Neuron (in vitro differentiated cells): Measurements from ENCODE around the gene TTC21A.
"Not testable (repeated sequence)": the region's sequence is repeated elsewhere in the genome, so short reads cannot be mapped to it uniquely, and the experiment has no call there.

Experiments
- H2AFZ ChIP-seq: one replicate; pipeline ENCODE4 v1.6.1; 2013; ENCODE audit warnings: low read depth, mild to moderate bottlenecking, inconsistent platforms, low read length, moderate library complexity
- H3K27me3 ChIP-seq: one replicate; pipeline ENCODE4 v1.6.1; 2013; ENCODE audit warnings: low read length; ENCODE audit not compliant: insufficient read depth
- H3K36me3 ChIP-seq: one replicate; pipeline ENCODE4 v1.6.1; 2013; ENCODE audit warnings: low read length; ENCODE audit not compliant: insufficient read depth
- H3K4me1 ChIP-seq: one replicate; pipeline ENCODE4 v1.6.1; 2013; ENCODE audit warnings: low read length; ENCODE audit not compliant: insufficient read depth
- H3K4me3 ChIP-seq: 2 replicates; pipeline ENCODE4 v1.5.1; 2013; ENCODE audit warnings: mild to moderate bottlenecking, low read length, moderate library complexity
- H3K9me3 ChIP-seq: one replicate; pipeline ENCODE4 v1.6.1; 2013; ENCODE audit warnings: low read length

Gene TTC21A

GRCh38 chr3:39107388-39108199 lies at the start of gene TTC21A, which contains the start of gene GORASP1:
Gene TTC21A (plus strand): TSS chr3:39107680. CDS start chr3:39107838, 158 bp downstream.
Gene GORASP1 (minus strand): TSS chr3:39107627. CDS start chr3:39107541, 86 bp downstream.
- no peaks in the 10 kb centered on the region for H3K27me3 ChIP-seq
- no peaks in the 10 kb centered on the region for H3K9me3 ChIP-seq
- H3K4me1 ChIP-seq: peaks cover 14% of the 10 kb centered on the region
- peak within 1 kb of the TSS; percentile 75 for H3K4me3 ChIP-seq
- H2AFZ ChIP-seq: peak within 1 kb of the TSS; percentile 87
- H3K36me3 ChIP-seq: no peaks in the 10 kb centered on the region

- not testable (repeated sequence) for H3K4me1 ChIP-seq, H3K36me3 ChIP-seq, H2AFZ ChIP-seq, H3K4me3 ChIP-seq, H3K27me3 ChIP-seq, H3K9me3 ChIP-seq
These were observed 46.3 kb upstream of the TTC21A start for GRCh38 chr3:39061228-39061627.

GRCh38 chr3:39062180-39062579 lies 45.3 kb upstream of the TTC21A start:
- no peaks in the 10 kb centered on the region for H3K4me1 ChIP-seq
- H3K27me3 ChIP-seq: no peaks in the 10 kb centered on the region
- H3K36me3 ChIP-seq: peaks cover 13% of the 10 kb centered on the region
- H2AFZ ChIP-seq: no peak overlapping the region
- H3K4me3 ChIP-seq: no peak overlapping the region
- H3K9me3 ChIP-seq: no peaks in the 10 kb centered on the region

- H2AFZ ChIP-seq: no peak overlapping the region
- peaks cover 22% of the 10 kb centered on the region for H3K36me3 ChIP-seq
- H3K9me3 ChIP-seq: no peaks in the 10 kb centered on the region
- no peaks in the 10 kb centered on the region for H3K4me1 ChIP-seq
- H3K4me3 ChIP-seq: no peak overlapping the region
- H3K27me3 ChIP-seq: no peaks in the 10 kb centered on the region
These were observed 44.3 kb upstream of the TTC21A start for GRCh38 chr3:39063143-39063542.

GRCh38 chr3:39064646-39065045 lies 42.8 kb upstream of the TTC21A start:
- H2AFZ ChIP-seq: no peak overlapping the region
- H3K36me3 ChIP-seq: peaks cover 37% of the 10 kb centered on the region
- H3K4me1 ChIP-seq: no peaks in the 10 kb centered on the region
- H3K27me3 ChIP-seq: no peaks in the 10 kb centered on the region
- no peak overlapping the region for H3K4me3 ChIP-seq
- H3K9me3 ChIP-seq: no peaks in the 10 kb centered on the region

GRCh38 chr3:39065197-39065596 lies 42.3 kb upstream of the TTC21A start:
- Histone ChIP-seq H3K4me3 (no peak overlapping the region), H3K9me3 (no peaks in the 10 kb centered on the region)

GRCh38 chr3:39067286-39067685 lies 40.2 kb upstream of the TTC21A start:
- no peaks in the 10 kb centered on the region for H3K9me3 ChIP-seq
- H3K36me3 ChIP-seq: peaks cover 53% of the 10 kb centered on the region
- H3K4me3 ChIP-seq: no peak overlapping the region
- H2AFZ ChIP-seq: no peak overlapping the region
- H3K4me1 ChIP-seq: no peaks in the 10 kb centered on the region
- no peaks in the 10 kb centered on the region for H3K27me3 ChIP-seq

More at GRCh38 chr3:39065197-39065596, 42.3 kb upstream of the TTC21A start:
- Histone ChIP-seq H3K27me3 (no peaks in the 10 kb centered on the region), H3K36me3 (peaks cover 42% of the 10 kb centered on the region), H3K4me1 (no peaks in the 10 kb centered on the region), H2AFZ (no peak overlapping the region)

- H3K4me3 ChIP-seq: no peak overlapping the region
- peaks cover 66% of the 10 kb centered on the region for H3K36me3 ChIP-seq
- no peaks in the 10 kb centered on the region for H3K9me3 ChIP-seq
- no peaks in the 10 kb centered on the region for H3K27me3 ChIP-seq
- no peak overlapping the region for H2AFZ ChIP-seq
- H3K4me1 ChIP-seq: no peaks in the 10 kb centered on the region
These were observed 38.9 kb upstream of the TTC21A start for GRCh38 chr3:39068556-39068955.

GRCh38 chr3:39075910-39076309 lies 31.6 kb upstream of the TTC21A start:
- peaks cover 83% of the 10 kb centered on the region for H3K36me3 ChIP-seq
- no peak overlapping the region for H2AFZ ChIP-seq
- no peaks in the 10 kb centered on the region for H3K9me3 ChIP-seq
- H3K27me3 ChIP-seq: no peaks in the 10 kb centered on the region
- no peak overlapping the region for H3K4me3 ChIP-seq
- H3K4me1 ChIP-seq: no peaks in the 10 kb centered on the region

- H3K27me3 ChIP-seq: no peaks in the 10 kb centered on the region
- H2AFZ ChIP-seq: no peak overlapping the region
- no peaks in the 10 kb centered on the region for H3K4me1 ChIP-seq
- peaks cover 65% of the 10 kb centered on the region for H3K36me3 ChIP-seq
- no peaks in the 10 kb centered on the region for H3K9me3 ChIP-seq
- H3K4me3 ChIP-seq: no peak overlapping the region
These were observed 27.9 kb upstream of the TTC21A start for GRCh38 chr3:39079530-39079929.

GRCh38 chr3:39080026-39080425 lies 27.5 kb upstream of the TTC21A start:
- no peak overlapping the region for H2AFZ ChIP-seq
- no peaks in the 10 kb centered on the region for H3K4me1 ChIP-seq
- no peak overlapping the region for H3K4me3 ChIP-seq
- H3K27me3 ChIP-seq: no peaks in the 10 kb centered on the region
- H3K36me3 ChIP-seq: peaks cover 61% of the 10 kb centered on the region
- H3K9me3 ChIP-seq: no peaks in the 10 kb centered on the region

GRCh38 chr3:39082666-39083313 lies 24.7 kb upstream of the TTC21A start:
- peaks cover 62% of the 10 kb centered on the region for H3K36me3 ChIP-seq

GRCh38 chr3:39086144-39086543 lies 21.3 kb upstream of the TTC21A start:
- peaks cover 69% of the 10 kb centered on the region for H3K36me3 ChIP-seq

More at GRCh38 chr3:39082666-39083313, 24.7 kb upstream of the TTC21A start:
- Histone ChIP-seq H3K4me1 (no peaks in the 10 kb centered on the region), H2AFZ (no peak overlapping the region), H3K4me3 (no peak overlapping the region), H3K27me3 (no peaks in the 10 kb centered on the region), H3K9me3 (no peaks in the 10 kb centered on the region)

More at GRCh38 chr3:39086144-39086543, 21.3 kb upstream of the TTC21A start:
- Histone ChIP-seq H3K27me3 (no peaks in the 10 kb centered on the region), H3K4me1 (no peaks in the 10 kb centered on the region), H3K9me3 (no peaks in the 10 kb centered on the region), H2AFZ (no peak overlapping the region), H3K4me3 (no peak overlapping the region)
